GM12878 (cell line): ENCODE measurements around the gene CHAC2.

Source experiments
- POLR2AphosphoS5 ChIP-seq: IDR thresholded peaks from 2 replicates; pipeline ENCODE4 v1.6.1; 2011; ENCODE audit warnings: mild to moderate bottlenecking, low read length, inconsistent platforms
- TF ChIP-seq, protein P1 (sequence below), 3 experiments: IDR thresholded peaks in 2 of 3; conservative IDR thresholded peaks in 1 of 3; 2 replicates each; pipeline ENCODE4 v1.5.1; 2011; ENCODE audit warnings: low read depth in 3 of 3, low read length in 3 of 3, mild to moderate bottlenecking in 3 of 3, control low read depth in 2 of 3, moderate library complexity in 2 of 3, inconsistent platforms in 1 of 3, mixed read lengths in 1 of 3; ENCODE audit not compliant: control insufficient read depth in 2 of 3, insufficient read depth in 1 of 3; ENCODE audit errors: extremely low read depth in 1 of 3
- TF ChIP-seq, protein P2 (sequence below): fragments of 450-650 bp; IDR thresholded peaks from 2 replicates; pipeline ENCODE4 v1.6.1; 2017; ENCODE audit warnings: low read depth, mild to moderate bottlenecking, moderate library complexity

DNA sequence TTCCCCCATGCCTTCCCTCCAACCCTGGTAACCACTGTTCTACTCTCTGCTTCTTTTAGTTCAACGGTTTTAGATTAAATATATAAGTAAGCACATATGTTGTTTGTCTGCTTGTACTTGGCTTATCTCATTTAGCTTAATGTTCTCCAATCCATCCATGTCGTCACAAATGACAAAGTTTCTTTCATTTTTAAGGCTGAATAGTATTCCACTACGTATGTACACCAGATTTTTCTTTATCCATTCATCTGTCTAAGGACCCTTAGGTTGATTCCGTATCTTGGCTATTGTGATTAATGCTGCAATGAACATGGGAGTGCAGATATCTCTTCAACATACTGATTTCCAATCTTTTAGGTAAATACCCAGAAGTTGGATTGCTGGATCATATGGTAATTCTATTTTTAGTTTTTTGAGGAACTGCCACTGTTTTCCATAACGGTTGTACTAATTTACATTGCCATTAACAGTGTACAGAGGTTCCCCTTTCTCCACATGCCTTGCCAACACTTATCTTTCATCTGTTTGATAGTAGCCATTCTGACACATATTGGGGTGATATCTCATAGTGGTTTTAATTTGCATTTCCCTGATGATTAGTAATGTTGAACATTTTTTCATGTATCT, 11.0 kb downstream of the CHAC2 start:
- TF ChIP-seq, protein P1, sequence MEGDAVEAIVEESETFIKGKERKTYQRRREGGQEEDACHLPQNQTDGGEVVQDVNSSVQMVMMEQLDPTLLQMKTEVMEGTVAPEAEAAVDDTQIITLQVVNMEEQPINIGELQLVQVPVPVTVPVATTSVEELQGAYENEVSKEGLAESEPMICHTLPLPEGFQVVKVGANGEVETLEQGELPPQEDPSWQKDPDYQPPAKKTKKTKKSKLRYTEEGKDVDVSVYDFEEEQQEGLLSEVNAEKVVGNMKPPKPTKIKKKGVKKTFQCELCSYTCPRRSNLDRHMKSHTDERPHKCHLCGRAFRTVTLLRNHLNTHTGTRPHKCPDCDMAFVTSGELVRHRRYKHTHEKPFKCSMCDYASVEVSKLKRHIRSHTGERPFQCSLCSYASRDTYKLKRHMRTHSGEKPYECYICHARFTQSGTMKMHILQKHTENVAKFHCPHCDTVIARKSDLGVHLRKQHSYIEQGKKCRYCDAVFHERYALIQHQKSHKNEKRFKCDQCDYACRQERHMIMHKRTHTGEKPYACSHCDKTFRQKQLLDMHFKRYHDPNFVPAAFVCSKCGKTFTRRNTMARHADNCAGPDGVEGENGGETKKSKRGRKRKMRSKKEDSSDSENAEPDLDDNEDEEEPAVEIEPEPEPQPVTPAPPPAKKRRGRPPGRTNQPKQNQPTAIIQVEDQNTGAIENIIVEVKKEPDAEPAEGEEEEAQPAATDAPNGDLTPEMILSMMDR (IDR thresholded peaks at IDR 0.05 in 2 of 3, conservative IDR thresholded peaks at IDR 0.05 in 1 of 3; ENCODE audit: control insufficient read depth in 2 of 3, extremely low read depth in 1 of 3, insufficient read depth in 1 of 3, low read depth in 3 of 3, low read length in 3 of 3), result no peak
- TF ChIP-seq POLR2AphosphoS5, result no peak
- TF ChIP-seq, protein P2, sequence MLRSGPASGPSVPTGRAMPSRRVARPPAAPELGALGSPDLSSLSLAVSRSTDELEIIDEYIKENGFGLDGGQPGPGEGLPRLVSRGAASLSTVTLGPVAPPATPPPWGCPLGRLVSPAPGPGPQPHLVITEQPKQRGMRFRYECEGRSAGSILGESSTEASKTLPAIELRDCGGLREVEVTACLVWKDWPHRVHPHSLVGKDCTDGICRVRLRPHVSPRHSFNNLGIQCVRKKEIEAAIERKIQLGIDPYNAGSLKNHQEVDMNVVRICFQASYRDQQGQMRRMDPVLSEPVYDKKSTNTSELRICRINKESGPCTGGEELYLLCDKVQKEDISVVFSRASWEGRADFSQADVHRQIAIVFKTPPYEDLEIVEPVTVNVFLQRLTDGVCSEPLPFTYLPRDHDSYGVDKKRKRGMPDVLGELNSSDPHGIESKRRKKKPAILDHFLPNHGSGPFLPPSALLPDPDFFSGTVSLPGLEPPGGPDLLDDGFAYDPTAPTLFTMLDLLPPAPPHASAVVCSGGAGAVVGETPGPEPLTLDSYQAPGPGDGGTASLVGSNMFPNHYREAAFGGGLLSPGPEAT, result no peak
